NCI-H1930 (cell line): ENCODE results near the gene FBXO42.
"Not testable (repeated sequence)": the region's sequence is repeated elsewhere in the genome, so short reads cannot be mapped to it uniquely, and the experiment has no call there.

Experiments used
- DNase-seq, 2 experiments: peaks; one replicate each; lab custom pipeline; 2025; lab: John Stamatoyannopoulos, UW

The FBXO42 gene

DNA sequence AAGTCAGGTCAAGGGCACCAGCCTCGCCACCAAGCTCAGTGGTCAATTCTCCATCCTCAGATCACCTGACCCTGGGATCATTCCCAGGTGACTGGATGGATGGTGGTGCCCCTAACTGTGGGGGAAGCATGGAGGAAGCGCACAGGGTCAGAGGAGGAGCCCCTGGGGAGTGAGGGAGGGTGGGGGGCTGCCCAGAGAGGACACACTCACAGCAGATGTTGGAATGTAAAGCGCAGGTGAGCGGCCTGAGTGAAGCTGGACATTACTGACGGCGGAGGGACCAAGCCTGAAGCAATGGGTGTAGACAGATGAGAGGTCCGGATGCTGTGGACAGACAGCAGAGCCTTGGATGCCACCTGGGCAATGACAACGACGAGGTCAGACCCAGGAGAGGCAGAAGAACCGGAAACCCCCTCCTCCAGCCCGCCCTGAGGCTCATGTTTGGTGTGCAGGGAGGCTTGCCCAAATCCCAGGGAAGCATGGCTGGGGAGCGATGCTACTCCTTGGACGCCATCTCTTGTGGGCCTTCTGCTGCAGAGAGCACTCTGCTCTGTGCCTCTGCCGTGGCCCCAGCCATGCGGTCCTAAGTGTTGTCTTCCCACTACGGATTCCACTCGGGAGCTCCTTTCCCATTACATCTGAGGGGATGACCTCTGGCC lies 109.6 kb downstream of the FBXO42 start:
- DNase-seq = no peak

DNA sequence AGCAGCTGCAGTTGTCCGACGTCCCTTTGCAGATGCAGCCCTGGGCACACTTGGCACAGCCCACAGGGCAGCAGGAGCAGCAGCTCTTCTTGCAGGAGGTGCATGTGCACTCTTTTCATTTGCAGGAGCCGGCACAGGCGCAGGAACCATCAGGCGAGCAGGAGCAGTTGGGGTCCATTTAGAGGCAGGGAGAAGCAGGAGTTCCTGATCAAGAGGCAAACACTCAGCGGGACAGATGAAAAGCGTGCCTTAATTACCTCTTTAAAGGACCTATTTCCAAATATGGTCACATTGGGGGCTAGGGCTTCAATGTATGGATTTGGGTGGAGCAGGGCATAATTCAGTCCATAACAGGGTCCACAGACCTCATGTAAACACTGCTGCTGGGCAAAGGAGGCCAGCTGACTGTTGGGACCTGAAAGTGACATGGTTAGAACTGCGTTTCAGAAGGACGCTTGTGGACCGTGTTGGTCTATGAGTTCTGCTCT lies 111.0 kb downstream of the FBXO42 start:
- no peak for DNase-seq

- no peak for DNase-seq
These were observed 112.2 kb downstream of the FBXO42 start for GRCh38 chr1:16239972-16240491.

- no peak for DNase-seq
These were observed 114.9 kb downstream of the FBXO42 start for GRCh38 chr1:16237343-16237830.

DNA sequence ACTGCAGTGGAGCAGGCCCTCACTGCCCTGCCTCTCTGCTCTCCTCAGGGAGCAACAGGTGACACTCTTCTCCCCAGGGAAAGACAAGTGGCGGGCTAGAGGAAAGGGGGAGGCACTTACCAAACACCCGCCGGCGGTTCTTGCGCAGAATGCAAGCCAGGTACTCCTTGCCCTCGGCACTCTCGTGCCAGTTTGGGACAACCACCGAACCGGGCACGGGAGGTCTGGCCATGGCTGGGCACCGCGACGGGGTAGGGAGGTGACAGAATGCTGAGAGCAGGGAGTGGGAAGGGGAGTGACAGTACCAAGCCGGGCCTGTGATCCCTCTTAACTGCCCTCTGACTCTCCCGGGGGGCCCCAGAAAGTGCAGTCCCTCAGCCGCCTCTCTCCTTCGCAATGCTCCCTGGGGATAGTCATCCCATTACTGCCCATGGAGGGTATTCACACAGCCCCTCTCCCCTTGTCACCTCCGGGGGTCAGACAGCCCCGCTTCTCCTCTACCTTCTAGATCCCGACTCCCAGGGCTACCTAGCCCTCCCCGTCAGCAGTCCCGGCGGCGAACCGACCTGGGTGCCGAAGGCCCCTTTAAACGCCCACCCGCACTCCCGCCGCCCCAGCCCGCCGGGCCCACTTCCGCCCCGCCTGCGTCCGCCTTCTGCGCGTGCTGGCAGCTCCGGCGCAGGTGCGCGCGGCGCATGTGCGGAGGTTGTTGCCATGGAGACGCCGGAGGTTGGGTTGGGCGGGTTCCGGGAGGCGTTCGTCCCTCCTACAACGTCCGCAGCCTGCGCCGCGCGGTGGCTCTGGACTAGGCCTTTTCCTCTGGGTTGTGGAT lies 115.6 kb downstream of the FBXO42 start, which contains the start of gene CPLANE2:
TSS of gene CPLANE2 (minus strand) at position 673 of the 832 bp plus-strand sequence. CDS start at position 232, 441 bp downstream.
- peak; percentile 90 to 94 for DNase-seq

- no peak for DNase-seq
These were observed 116.3 kb downstream of the FBXO42 start for GRCh38 chr1:16235944-16236510.

- DNase-seq = no peak
These were observed 116.9 kb downstream of the FBXO42 start for GRCh38 chr1:16235347-16235746.

GRCh38 chr1:16233431-16233830 lies 118.8 kb downstream of the FBXO42 start:
- no peak for DNase-seq

GRCh38 chr1:16232316-16232710 lies 120.0 kb downstream of the FBXO42 start:
- DNase-seq = no peak

DNA sequence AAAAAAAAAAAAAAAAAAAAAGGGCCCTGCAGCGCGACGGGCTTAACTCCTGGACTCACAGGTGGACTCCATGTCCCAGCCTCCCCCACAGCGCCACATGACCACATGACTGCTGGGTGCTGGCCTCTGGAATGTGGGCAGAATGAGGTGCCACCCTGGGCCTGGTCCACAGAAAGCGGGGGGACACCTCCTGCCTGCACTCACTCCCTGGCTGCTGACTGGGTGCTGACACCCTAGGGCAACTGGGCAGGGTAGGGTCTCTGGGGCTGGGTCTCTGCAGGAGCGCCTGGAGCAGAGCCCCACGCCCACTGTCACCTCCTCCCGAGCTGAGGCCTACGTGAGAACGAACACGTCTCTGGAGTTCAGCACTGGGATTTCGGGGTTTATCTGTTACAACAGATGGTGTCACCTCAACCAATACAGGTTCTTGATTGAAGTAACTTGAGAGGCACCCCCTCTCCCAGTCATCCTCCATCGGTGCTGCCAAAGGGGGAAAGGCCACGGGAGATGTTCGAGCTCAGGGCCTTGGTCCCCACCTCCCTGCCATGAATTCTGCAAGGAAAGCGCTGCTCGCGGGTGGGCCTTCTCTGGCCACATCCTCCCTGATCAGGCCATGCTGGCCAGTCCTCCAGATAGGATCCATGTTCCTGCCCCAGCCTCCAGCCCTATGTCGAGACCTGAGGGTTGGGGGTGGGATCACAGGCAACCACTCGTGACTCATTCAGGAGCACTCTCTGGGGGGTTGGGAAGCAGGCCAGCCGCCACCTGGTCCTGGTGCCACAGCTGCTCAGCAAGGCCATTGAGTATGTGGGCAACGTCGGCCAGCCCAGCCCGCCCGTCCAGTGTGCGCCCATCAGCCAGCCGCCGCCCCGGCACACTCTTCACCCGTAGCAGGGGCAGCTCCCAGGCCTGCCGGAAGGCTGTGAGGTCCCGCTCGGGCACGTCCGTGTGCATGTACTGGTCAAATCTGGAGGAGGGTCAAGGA lies 120.7 kb downstream of the FBXO42 start:
- DNase-seq = no peak

GRCh38 chr1:16230744-16231143 lies 121.5 kb downstream of the FBXO42 start:
- no peak for DNase-seq

- no peak for DNase-seq
These were observed 122.1 kb downstream of the FBXO42 start for GRCh38 chr1:16229976-16230740.

GRCh38 chr1:16226490-16227179 lies 125.6 kb downstream of the FBXO42 start:
- DNase-seq = no peak

- no peak for DNase-seq
These were observed 126.2 kb downstream of the FBXO42 start for GRCh38 chr1:16226129-16226489.

DNA sequence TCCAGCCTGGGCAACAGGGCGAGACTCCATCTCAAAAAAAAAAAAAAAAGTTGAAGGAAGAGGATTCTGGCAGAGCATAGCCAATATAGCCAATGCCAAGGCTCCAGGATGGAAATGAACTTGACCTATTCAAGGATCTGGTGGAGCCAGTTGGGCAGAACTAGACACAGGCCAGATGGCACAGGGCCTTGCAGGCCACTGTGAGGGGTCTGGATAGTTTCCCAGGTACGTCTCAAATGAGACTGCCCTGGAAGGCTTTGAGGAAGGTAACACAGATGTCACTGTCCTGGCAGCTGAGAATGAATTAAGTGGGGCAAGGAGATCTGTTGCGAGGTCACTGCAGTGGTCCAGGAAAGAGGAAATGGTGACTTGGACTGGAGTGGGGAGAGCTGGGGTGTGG lies 127.8 kb downstream of the FBXO42 start:
- DNase-seq = no peak

DNA sequence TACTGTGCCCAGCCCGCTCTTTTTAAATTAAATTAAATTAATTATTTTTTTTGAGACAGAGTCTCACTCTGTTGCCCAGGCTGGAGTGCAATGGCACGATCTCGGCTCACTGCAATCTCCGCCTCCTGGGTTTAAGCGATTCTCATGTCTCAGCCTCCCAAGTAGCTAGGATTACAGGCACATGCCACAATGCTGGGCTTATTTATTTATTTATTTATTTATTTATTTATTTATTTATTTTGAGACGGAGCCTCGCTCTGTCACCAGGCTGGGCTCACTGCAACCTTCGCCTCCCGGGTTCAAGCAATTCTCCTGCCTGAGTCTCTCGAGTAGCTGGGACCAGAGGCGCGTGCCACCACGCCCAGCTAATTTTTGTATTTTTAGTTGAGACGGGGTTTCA lies 129.6 kb downstream of the FBXO42 start:
- not testable (repeated sequence) for DNase-seq

DNA sequence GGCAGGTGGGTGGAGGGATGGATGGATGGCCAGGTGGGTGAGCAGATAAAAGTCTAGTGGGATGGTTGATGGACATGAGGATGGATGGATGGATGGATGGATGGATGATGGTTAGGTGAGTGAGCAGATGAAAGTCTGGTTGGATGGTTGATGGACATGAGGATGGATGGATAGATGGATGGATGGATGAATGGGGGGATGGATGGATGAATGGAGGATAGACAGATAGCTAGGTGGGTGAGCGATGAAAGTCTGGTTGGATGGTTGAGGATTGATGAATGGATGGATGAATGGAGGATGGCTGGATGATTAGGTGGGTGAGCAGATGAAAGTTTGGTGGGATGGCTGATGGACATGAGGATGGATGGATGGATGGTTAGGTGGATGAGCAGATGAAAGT lies 130.8 kb downstream of the FBXO42 start:
- DNase-seq = no peak

GRCh38 chr1:16219968-16220500 lies 132.2 kb downstream of the FBXO42 start:
- DNase-seq = no peak

DNA sequence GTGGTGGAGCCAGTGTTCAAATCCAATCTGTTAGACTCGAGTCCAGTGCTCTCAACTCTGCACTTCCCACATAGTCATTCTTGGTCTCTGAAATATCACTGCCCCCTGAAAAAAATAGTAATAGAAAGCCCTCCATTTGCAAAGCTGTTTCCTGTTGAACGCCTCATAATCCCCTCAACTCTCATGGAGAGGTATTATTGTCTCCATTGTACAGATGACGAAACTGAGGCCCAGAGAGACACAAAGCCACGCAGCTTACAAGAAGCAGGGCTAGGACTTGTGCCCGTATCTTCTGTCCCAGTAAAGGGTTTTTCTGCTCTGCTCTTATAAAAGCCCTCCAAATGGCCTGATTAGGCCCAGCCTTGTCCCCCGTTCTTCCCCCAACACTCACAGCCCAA lies 133.6 kb downstream of the FBXO42 start:
- no peak for DNase-seq
